Measurements from ENCODE around the gene ARL2BP. TPM values are rescaled to one million over a fixed set of nuclear protein-coding genes. Genes with fewer than 3 reads are reported as not detected.

The ARL2BP gene
- total and polyA plus RNA-seq, 2 of the 4 experiments (the other 2 are of a cell fraction): 46.9 to 73.7 TPM

- H3K4me3 ChIP-seq (ENCODE audit: insufficient read depth, low read depth, low read length): no peak overlapping the region
- dilution Hi-C loops (cut with HindIII; ENCODE audit: low sequenced_read_pairs, unreplicated experiment): no loop called here
These were observed 28.8 kb downstream of the ARL2BP start for GRCh38 chr16:57273826-57274225.

More at GRCh38 chr16:57273826-57274225, 28.8 kb downstream of the ARL2BP start:
- H2BK120ac ChIP-seq (ENCODE audit: low read depth, low read length): no peak overlapping the region
- no peak overlapping the region for H2AK9ac ChIP-seq (replicated peaks; ENCODE audit: low read depth, low read length, poor library complexity)
- no peak for DNase-seq
- no TSS peak for BruUV-seq (replicated peaks)
- H3K9me1 ChIP-seq (ENCODE audit: insufficient read depth, low read length): no peaks in the 10 kb centered on the region
- TF ChIP-seq MAZ (IDR thresholded peaks at IDR 0.05; ENCODE audit: borderline replicate concordance, low read depth, low read length) (no peak), MXI1 (IDR thresholded peaks at IDR 0.05; ENCODE audit: borderline replicate concordance, low read depth, low read length) (no peak), RAD21 (IDR thresholded peaks at IDR 0.05; ENCODE audit: low read length) (no peak), BHLHE40 (IDR thresholded peaks at IDR 0.05; ENCODE audit: low read depth, low read length) (no peak), ELK1 (IDR thresholded peaks at IDR 0.05; ENCODE audit: borderline replicate concordance, low read depth, low read length) (no peak), SMC3 (IDR thresholded peaks at IDR 0.05; ENCODE audit: low read depth, low read length) (no peak), MAFK (IDR thresholded peaks at IDR 0.05; ENCODE audit: low read depth, low read length) (no peak), POLR2A (IDR thresholded peaks at IDR 0.05; ENCODE audit: low read depth, low read length) (no peak), FOS (IDR thresholded peaks at IDR 0.05; ENCODE audit: low read depth, low read length) (no peak), USF2 (IDR thresholded peaks at IDR 0.05; ENCODE audit: low read depth, low read length) (no peak)
- intact Hi-C loops (cut with micrococcal nuclease) (no loop called here), in situ Hi-C loops (cut with MboI; ENCODE audit: low sequenced_read_pairs) (no loop called here)
- no peak overlapping the region for H3K23ac ChIP-seq (ENCODE audit: low read depth, low read length)
- no peak overlapping the region for H3K56ac ChIP-seq (ENCODE audit: extremely low read depth, insufficient read depth, low read length)
- WGBS, 2 experiments (ENCODE audit: extremely low coverage in 2 of 2, insufficient read length in 1 of 2): no CpG with 5 or more reads among the region's 5 CpGs
- CTCF ChIA-PET: no interaction called here
- no peak overlapping the region for H3K27ac ChIP-seq (ENCODE audit: insufficient read depth, low read length)
- POLR2A ChIA-PET (ENCODE audit: unreplicated experiment): no interaction called here
- H4K5ac ChIP-seq (ENCODE audit: low read depth, low read length): no peak overlapping the region
- no peaks in the 10 kb centered on the region for H3K79me1 ChIP-seq (ENCODE audit: low read depth in 1 of 2, low read length in 2 of 2)
- no peak overlapping the region for H3K14ac ChIP-seq (replicated peaks; ENCODE audit: low read depth, low read length)
- ATAC-seq (ENCODE audit: low read depth): no peak
- no peak overlapping the region for H2AFZ ChIP-seq (replicated peaks; ENCODE audit: low read length, poor library complexity)
- no peak overlapping the region for H3K9ac ChIP-seq (ENCODE audit: low read depth, low read length)
- no peak overlapping the region for H2BK5ac ChIP-seq (ENCODE audit: low read depth, low read length, poor library complexity, severe bottlenecking)
- no peaks in the 10 kb centered on the region for H3K4me1 ChIP-seq (ENCODE audit: control insufficient read depth, insufficient read depth, low read length)
- no peak overlapping the region for H2BK15ac ChIP-seq (ENCODE audit: low read depth, low read length)
- H2AK5ac ChIP-seq (ENCODE audit: low read depth, low read length): no peak overlapping the region; the same call in 1 of the 2 replicates
- no peaks in the 10 kb centered on the region; the same call in 1 of the 2 replicates for H4K20me1 ChIP-seq (ENCODE audit: insufficient read depth, low read length)
- no peak overlapping the region for H4K91ac ChIP-seq (ENCODE audit: insufficient read depth, low read depth, low read length)
- H4K8ac ChIP-seq (ENCODE audit: low read depth in 2 of 2, low read length in 2 of 2): no peak overlapping the region
- H2BK20ac ChIP-seq (ENCODE audit: low read depth, low read length): no peak overlapping the region
- no peak overlapping the region for H3K4me2 ChIP-seq (ENCODE audit: low read depth, low read length)
- no peaks in the 10 kb centered on the region for H3K36me3 ChIP-seq (ENCODE audit: control insufficient read depth, insufficient read depth, low read length)
- H3K9me3 ChIP-seq (ENCODE audit: control insufficient read depth, insufficient read depth, low read length): no peaks in the 10 kb centered on the region
- no peak overlapping the region for H3K18ac ChIP-seq (ENCODE audit: low read depth, low read length)
- H3K4ac ChIP-seq (ENCODE audit: low read depth, low read length): no peak overlapping the region
- H3K27me3 ChIP-seq (ENCODE audit: control insufficient read depth, insufficient read depth, low read length): peaks cover 9% of the 10 kb centered on the region
